Measurements from ENCODE around the gene FBXL20.
"Not testable (repeated sequence)": the region's sequence is repeated elsewhere in the genome, so short reads cannot be mapped to it uniquely, and the experiment has no call there.

Gene FBXL20

DNA sequence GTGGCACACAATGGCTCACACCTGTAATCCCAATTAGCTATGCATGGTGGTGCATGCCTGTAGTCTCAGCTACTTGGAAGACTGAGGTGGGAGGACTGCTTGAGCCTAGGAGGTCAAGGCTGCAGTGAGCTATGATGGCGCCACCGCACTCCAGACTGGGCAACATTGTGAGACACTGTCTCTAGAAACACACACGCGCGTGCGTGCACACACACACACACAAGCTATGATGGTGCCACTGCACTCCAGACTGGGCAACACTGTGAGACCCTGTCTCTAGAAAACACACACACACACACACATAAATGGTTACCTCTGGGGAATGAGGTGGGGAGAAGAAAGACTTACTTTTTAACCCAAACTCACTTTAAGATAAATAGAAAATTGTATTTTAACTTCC is 16.4 kb downstream of the FBXL20 start:
- DNase-seq (ENCODE audit: low spot score), result no peak

DNA sequence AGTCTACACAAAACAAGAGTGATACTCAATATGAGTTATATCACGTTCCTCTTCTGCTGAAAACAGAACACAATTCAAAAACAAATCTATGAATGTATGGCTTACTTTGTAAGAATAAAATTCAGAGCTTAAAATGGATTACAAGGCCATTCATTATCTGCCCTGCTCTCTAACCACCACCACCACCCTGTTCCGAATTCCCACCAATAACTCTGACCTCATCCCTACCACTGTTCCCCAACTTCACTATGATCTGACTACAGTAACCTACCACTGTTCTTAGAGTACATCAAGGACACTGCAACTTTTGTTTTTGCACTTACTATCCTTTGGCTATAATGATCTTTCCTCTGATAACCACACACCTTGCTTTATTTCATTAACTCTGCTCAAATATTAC is 21.3 kb downstream of the FBXL20 start:
- no peak for DNase-seq (ENCODE audit: low spot score)

- DNase-seq (ENCODE audit: low spot score), result no peak
These were observed 25.0 kb downstream of the FBXL20 start for GRCh38 chr17:39376434-39376833.

GRCh38 chr17:39367805-39368204 is 33.6 kb downstream of the FBXL20 start:
- not testable (repeated sequence) for DNase-seq (ENCODE audit: low spot score)

- no peak for DNase-seq (ENCODE audit: low spot score)
These were observed 35.6 kb downstream of the FBXL20 start for GRCh38 chr17:39365872-39366271.

DNA sequence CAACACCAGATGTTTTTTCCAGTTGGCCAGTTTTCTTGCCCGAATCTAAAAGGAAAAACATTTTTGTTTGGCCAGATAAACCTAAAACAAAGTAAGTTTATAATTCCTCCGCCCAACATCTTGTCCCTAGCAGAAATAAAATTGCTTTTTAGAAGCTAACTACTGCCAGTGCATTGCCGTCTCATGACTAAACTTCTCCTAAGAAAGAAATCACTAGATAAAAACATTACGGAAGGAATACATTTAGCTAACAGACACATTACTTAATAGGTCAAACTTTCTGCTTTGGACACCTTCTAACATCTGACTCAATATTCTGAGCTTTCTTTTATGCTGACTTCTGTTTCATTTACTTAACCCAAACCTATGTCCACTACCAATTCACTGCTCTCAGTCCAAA is 36.2 kb downstream of the FBXL20 start:
- no peak for DNase-seq (ENCODE audit: low spot score)

- no peak for DNase-seq (ENCODE audit: low spot score)
These were observed 37.0 kb downstream of the FBXL20 start for GRCh38 chr17:39364236-39365025.

DNA sequence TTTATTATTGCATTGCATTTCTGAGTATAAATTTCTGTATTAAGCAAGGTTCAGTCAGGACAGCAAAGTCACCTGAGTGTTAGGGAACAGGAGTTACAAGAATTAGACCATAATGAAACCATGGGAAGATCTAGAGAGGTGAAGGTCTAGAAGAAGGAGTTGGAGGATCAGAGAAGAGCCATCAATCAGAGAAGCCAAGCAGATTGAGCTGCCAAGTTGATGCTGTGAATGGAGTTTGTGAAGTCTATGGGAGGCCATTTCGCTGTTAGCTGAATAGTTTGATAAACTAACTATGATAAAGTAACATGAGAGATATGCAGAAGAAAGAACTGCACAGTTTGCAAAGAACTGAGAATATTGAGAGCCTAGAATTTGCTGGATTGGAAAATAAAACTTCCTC is 40.4 kb downstream of the FBXL20 start:
- no peak for DNase-seq (ENCODE audit: low spot score)

- no peak for DNase-seq (ENCODE audit: low spot score)
These were observed 40.9 kb downstream of the FBXL20 start for GRCh38 chr17:39360537-39360936.

DNA sequence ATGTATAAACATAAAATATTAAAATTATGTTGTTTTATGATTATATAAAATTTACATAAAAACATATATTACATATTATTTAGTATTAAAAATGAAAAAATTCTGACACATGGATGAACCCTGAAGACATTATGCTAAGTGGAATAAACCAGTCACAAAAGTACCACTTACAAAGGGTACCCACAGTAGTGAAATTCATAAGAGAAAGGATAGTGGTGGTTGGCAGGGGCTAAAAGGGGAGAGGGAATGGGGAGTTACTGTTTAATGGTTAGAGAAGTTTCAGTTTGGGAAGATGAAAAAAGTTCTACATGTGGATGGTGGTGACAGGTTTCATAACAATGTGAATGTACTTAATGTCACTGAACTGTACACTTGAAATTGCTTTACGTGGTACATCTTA is 41.4 kb downstream of the FBXL20 start:
- no peak for DNase-seq (ENCODE audit: low spot score)

DNA sequence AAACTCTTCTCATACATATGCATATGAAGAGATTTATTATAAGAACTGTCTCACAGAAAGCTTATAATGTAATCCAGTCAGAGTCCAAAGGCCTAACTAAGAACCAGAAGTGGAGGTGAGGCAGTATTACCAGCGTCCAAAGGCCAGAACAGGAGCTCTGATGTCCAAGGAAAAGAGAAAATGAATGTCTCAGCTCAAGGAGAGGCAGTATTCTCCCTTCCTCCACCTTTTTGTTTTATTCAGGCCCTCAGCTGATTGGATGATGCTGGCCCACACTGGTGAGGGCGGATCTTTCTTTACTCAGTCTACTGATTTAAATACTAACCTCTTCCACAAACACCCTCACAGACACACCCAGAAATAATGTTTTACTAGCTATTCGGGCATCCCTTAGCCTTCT is 43.4 kb downstream of the FBXL20 start:
- DNase-seq (ENCODE audit: low spot score), result no peak

DNA sequence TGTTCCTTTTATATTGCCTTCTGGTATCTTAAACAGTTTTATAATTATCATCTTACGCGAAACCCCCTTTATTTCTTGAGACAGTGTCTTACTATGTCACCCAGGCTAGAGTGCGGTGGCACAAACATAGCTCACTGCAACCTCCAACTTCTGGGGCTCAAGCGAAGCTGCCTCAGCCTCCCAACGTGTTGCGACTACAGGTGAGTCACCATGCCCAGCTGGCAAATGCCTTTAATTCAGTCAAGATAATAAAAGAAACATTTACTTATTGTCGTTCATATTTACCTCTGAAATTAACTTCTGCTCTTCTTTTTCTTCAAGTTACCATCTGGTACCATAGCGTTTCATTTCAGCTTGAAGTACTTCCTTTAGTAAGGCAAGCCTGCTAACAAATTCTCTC is 43.9 kb downstream of the FBXL20 start:
- no peak for DNase-seq (ENCODE audit: low spot score)

- no peak for DNase-seq (ENCODE audit: low spot score)
These were observed 48.4 kb downstream of the FBXL20 start for GRCh38 chr17:39352986-39353385.

- no peak for DNase-seq (ENCODE audit: low spot score)
These were observed 48.9 kb downstream of the FBXL20 start for GRCh38 chr17:39352511-39352910.

- DNase-seq (ENCODE audit: low spot score), result no peak
These were observed 49.9 kb downstream of the FBXL20 start for GRCh38 chr17:39351508-39351907.

GRCh38 chr17:39349246-39349645 is 52.2 kb downstream of the FBXL20 start:
- DNase-seq (ENCODE audit: low spot score), result no peak

GRCh38 chr17:39346863-39347262 is 54.6 kb downstream of the FBXL20 start:
- DNase-seq (ENCODE audit: low spot score), result not testable (repeated sequence)

DNA sequence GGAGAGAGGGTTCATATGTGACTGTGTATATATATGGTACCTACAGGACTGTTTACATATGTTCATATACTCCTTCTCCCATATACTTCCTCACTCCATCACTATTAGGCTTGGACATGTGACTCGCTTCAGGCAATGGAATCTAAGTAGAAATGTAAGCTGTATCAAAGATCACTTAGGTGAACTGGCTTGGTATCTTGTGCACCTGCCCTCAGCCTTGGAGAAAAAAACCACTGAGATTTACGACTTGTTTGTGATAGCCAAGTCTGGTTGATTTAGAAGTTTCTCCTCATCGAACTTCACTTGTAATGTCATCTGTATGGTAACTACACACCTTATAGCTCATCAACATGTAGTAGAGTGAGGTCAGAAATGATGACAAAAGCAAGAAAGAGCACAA is 59.9 kb downstream of the FBXL20 start:
- no peak for DNase-seq (ENCODE audit: low spot score)

GRCh38 chr17:39340731-39341130 is 60.7 kb downstream of the FBXL20 start:
- DNase-seq (ENCODE audit: low spot score), result no peak

DNA sequence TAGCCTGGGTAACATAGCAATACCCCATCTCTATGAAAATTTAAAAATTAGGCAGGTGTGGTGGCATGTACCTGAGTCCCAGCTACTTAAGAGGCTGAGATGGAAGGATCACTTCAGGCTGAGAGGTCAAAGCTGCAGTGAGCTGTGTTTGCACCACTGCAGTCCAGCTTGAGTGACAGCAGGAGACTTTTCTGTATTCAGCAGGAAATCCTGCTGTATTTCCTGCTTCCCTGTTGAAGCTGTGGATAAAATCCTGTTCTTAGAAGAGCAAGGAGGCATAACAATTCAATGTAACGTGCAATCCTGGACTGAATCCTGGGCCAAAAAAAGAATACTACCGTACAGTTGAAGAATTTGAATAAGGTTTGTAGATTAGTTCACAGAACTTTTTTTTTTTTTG is 62.2 kb downstream of the FBXL20 start:
- no peak for DNase-seq (ENCODE audit: low spot score)

GRCh38 chr17:39337649-39338048 is 63.8 kb downstream of the FBXL20 start:
- not testable (repeated sequence) for DNase-seq (ENCODE audit: low spot score)

DNA sequence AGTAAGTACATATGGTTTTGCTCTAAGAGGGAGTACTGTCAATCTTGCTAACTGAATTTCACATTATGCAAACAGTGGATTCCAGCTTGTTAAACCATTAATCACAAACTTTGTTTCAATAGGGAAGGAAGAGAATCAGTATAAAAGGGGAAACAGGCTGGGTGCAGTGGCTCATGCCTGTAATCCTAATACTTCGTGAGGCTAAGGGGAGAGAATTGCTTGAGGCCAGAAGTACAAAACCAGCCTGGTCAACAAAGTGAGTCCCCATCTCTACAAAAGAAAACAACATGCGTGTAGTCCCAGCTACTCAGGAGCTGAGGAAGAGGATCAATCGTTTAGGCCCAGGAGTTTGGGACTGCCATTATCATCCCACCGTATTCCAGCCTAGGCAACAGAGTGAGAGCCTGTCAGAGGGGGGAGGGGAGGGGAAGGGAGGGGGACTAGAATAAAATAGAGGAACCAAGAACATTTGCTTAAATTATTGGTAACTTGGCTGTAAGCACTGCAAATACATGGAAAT is 65.7 kb downstream of the FBXL20 start:
- no peak for DNase-seq (ENCODE audit: low spot score)

DNA sequence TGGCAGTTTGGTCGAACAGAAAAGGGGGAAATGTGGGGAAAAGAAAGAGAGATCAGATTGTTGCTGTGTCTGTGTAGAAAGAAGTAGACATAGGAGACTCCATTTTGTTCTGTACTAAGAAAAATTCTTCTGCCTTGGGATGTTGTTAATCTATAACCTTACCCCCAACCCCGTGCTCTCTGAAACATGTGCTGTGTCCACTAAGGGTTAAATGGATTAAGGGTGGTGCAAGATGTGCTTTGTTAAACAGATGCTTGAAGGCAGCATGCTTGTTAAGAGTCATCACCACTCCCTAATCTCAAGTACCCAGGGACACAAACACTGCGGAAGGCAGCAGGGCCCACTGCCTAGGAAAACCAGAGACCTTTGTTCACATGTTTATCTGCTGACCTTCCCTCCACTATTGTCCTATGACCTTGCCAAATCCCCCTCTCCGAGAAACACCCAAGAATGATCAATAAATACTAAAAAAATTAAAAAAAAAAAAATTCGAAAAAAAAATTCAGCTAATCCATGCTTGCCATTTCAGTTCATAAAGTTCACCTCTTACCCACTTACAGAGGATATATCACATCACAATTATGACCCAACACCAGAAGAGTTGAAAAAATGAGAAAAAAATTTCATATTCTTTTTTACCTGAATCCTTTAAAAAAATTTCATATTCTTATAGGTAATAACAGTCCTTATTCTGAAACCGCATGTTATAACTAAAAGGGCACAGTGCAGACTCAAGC is 67.2 kb downstream of the FBXL20 start:
- DNase-seq (ENCODE audit: low spot score), result not testable (repeated sequence)

All from LoVo (cell line).